GM12878 (cell line): ENCODE results near the gene ADORA2B. TPM values are rescaled to one million over a fixed set of nuclear protein-coding genes. Genes with fewer than 3 reads are reported as not detected.

Source experiments
- ATAC-seq: fragments of 200-7000 bp; cut with Tn5 transposase; 3 replicates; pipeline ENCODE4 v1.9.1; 2020; ENCODE audit warnings: mild to moderate bottlenecking, moderate library complexity
- BruUV-seq: library from RNA; stranded (reverse); fragments of 400-500 nt; replicated peaks from 2 replicates; lab custom pipeline; 2021; lab: Mats Ljungman, UMichigan
- CTCF ChIA-PET: fragments of 300-600 bp; sonication (Branson Sonifier 250); formaldehyde crosslinking; extraction: SDS; loops from one replicate; lab custom pipeline; 2021; ENCODE audit warnings: inconsistent platforms; lab: Yijun Ruan, JAX
- POLR2A ChIA-PET: fragments of 350-600 bp; formaldehyde crosslinking; extraction: SDS; loops from one replicate; lab custom pipeline; 2021; ENCODE audit warnings: inconsistent platforms; lab: Charles Lee
- RAD21 ChIA-PET: fragments of 300-600 bp; sonication (Branson Sonifier 250); formaldehyde crosslinking; loops from one replicate; lab custom pipeline; 2023; ENCODE audit warnings: antibody characterized with exemption; ENCODE audit not compliant: unreplicated experiment; lab: Charles Lee
- SMC1A ChIA-PET: fragments of 300-600 bp; sonication (Branson Sonifier 250); formaldehyde crosslinking; loops from one replicate; lab custom pipeline; 2023; ENCODE audit not compliant: unreplicated experiment, uncharacterized antibody; lab: Charles Lee
- DNase-seq: peaks from one replicate; pipeline ENCODE4 v3.0.0-alpha.2; 2011; ENCODE audit warnings: low read depth, low spot score
- FAIRE-seq: peaks from 3 replicates; lab custom pipeline; 2011; peaks lifted over from hg19 to GRCh38; lab: Jason Lieb, UNC
- H2AFZ ChIP-seq: 2 replicates; pipeline ENCODE4 v1.6.0; 2011; ENCODE audit warnings: low read depth, low read length, control low read depth; ENCODE audit not compliant: control insufficient read depth
- H3K27ac ChIP-seq: 2 replicates; pipeline ENCODE4 v1.5.1; 2011; ENCODE audit warnings: control low read depth; ENCODE audit not compliant: control insufficient read depth, insufficient read depth
- H3K27me3 ChIP-seq, 2 experiments: replicated peaks in 1 of 2; 2 replicates each; pipeline versions ENCODE4 v1.6.0 to v1.6.1; 2011; ENCODE audit warnings: low read length in 1 of 2; ENCODE audit not compliant: control insufficient read depth in 2 of 2, insufficient read depth in 2 of 2
- H3K36me3 ChIP-seq, 2 experiments: 2 replicates each; pipeline ENCODE4 v1.5.1; 2011; ENCODE audit warnings: low read length in 1 of 2; ENCODE audit not compliant: control insufficient read depth in 2 of 2, insufficient read depth in 2 of 2
- H3K4me1 ChIP-seq: 2 replicates; pipeline ENCODE4 v1.6.1; 2011; ENCODE audit warnings: mild to moderate bottlenecking, low read length, moderate library complexity, mixed read lengths; ENCODE audit not compliant: control insufficient read depth, insufficient read depth
- H3K4me2 ChIP-seq: 2 replicates; pipeline ENCODE4 v1.6.0; 2011; ENCODE audit warnings: control low read depth; ENCODE audit not compliant: control insufficient read depth, insufficient read depth
- H3K4me3 ChIP-seq: fragments of 200-600 bp; sonication (generic); 2 replicates; pipeline ENCODE4 v1.5.1; 2016
- H3K79me2 ChIP-seq: 2 replicates; pipeline ENCODE4 v1.6.0; 2011; ENCODE audit warnings: low read length; ENCODE audit not compliant: control insufficient read depth, insufficient read depth
- H3K9ac ChIP-seq: 2 replicates; pipeline ENCODE4 v1.8.0; 2011; ENCODE audit warnings: low read length, control low read depth, mixed read lengths; ENCODE audit not compliant: control insufficient read depth, insufficient read depth
- H3K9me3 ChIP-seq: replicated peaks from 3 replicates; pipeline ENCODE4 v1.5.1; 2011; ENCODE audit warnings: mild to moderate bottlenecking, low read length; ENCODE audit not compliant: control insufficient read depth, insufficient read depth
- H4K20me1 ChIP-seq: 2 replicates; pipeline ENCODE4 v1.6.0; 2011; ENCODE audit not compliant: control insufficient read depth, insufficient read depth
- ATF3 ChIP-seq: IDR thresholded peaks from 2 replicates; pipeline ENCODE4 v1.6.1; 2011; ENCODE audit warnings: low read depth, mild to moderate bottlenecking, low read length, moderate library complexity, borderline replicate concordance; ENCODE audit errors: extremely low read depth
- BACH1 ChIP-seq: fragments of 450-650 bp; IDR thresholded peaks from 2 replicates; pipeline ENCODE4 v1.6.1; 2017; ENCODE audit warnings: mild to moderate bottlenecking, borderline replicate concordance
- CEBPB ChIP-seq, 2 experiments: fragments of 150-350 bp in 1 of 2; IDR thresholded peaks; 2 replicates each; pipeline ENCODE4 v1.6.1; 2012 to 2014; ENCODE audit warnings: low read depth in 2 of 2, low read length in 2 of 2, borderline replicate concordance in 1 of 2, inconsistent platforms in 1 of 2
- CHD1 ChIP-seq: IDR thresholded peaks from 2 replicates; pipeline ENCODE4 v1.6.1; 2012; ENCODE audit warnings: low read depth, low read length, improper control_type of control experiment
- CHD2 ChIP-seq: IDR thresholded peaks from 2 replicates; pipeline ENCODE4 v1.6.1; 2011; ENCODE audit warnings: low read depth, low read length, improper control_type of control experiment, borderline replicate concordance
- CREM ChIP-seq: IDR thresholded peaks from 2 replicates; pipeline ENCODE4 v1.6.1; 2014; ENCODE audit warnings: antibody characterized with exemption, low read depth
- EGR1 ChIP-seq, 2 experiments: IDR thresholded peaks; 1 replicate in 1 of 2; 2 replicates in 1 of 2; pipeline ENCODE4 v1.6.1; 2011 to 2012; ENCODE audit warnings: low read depth in 2 of 2, low read length in 2 of 2, borderline replicate concordance in 1 of 2, mild to moderate bottlenecking in 1 of 2, moderate library complexity in 1 of 2
- ESRRA ChIP-seq: IDR thresholded peaks from 2 replicates; pipeline ENCODE4 v1.6.1; 2012; ENCODE audit warnings: mild to moderate bottlenecking, low read length, improper control_type of control experiment
- HDAC2 ChIP-seq: fragments of 200-600 bp; sonication (generic); IDR thresholded peaks from 2 replicates; pipeline ENCODE4 v1.6.1; 2017
- HSF1 ChIP-seq: fragments of 150-350 bp; IDR thresholded peaks from 2 replicates; pipeline ENCODE4 v1.6.1; 2014; ENCODE audit warnings: mild to moderate bottlenecking, low read depth, low read length
- IRF3 ChIP-seq: fragments of 450-650 bp; IDR thresholded peaks from 2 replicates; pipeline ENCODE4 v1.6.1; 2014; ENCODE audit warnings: mild to moderate bottlenecking
- KAT2A ChIP-seq: conservative IDR thresholded peaks from 2 replicates; pipeline ENCODE4 v1.6.1; 2011; ENCODE audit warnings: low read depth, low read length; ENCODE audit not compliant: control insufficient read depth
- KDM1A ChIP-seq: fragments of 200-600 bp; sonication (generic); IDR thresholded peaks from 2 replicates; pipeline ENCODE4 v1.6.1; 2016; ENCODE audit warnings: borderline replicate concordance
- MLLT1 ChIP-seq: fragments of 450-650 bp; IDR thresholded peaks from 2 replicates; pipeline ENCODE4 v1.6.1; 2016; ENCODE audit warnings: mild to moderate bottlenecking
- NBN ChIP-seq: fragments of 450-650 bp; IDR thresholded peaks from 2 replicates; pipeline ENCODE4 v1.6.1; 2016
- NR2C1 ChIP-seq: fragments of 450-650 bp; IDR thresholded peaks from 2 replicates; pipeline ENCODE4 v1.6.1; 2017; ENCODE audit warnings: antibody characterized with exemption, mild to moderate bottlenecking, moderate library complexity
- PRDM15 ChIP-seq: fragments of 450-650 bp; formaldehyde crosslinking; IDR thresholded peaks from 2 replicates; pipeline ENCODE4 v1.4.0; 2020; ENCODE audit warnings: mild to moderate bottlenecking, moderate library complexity
- RFX5 ChIP-seq: IDR thresholded peaks from 2 replicates; pipeline ENCODE4 v1.6.1; 2011; ENCODE audit warnings: low read depth, low read length, improper control_type of control experiment
- ZNF274 ChIP-seq: IDR thresholded peaks from one replicate; pipeline ENCODE4 v1.8.0; 2011; ENCODE audit not compliant: insufficient read length, insufficient read depth
- WGBS: methylation state at CpG from one replicate; pipeline ENCODE4 v1.1.6; 2016; ENCODE audit warnings: low lambda C conversion rate; ENCODE audit not compliant: insufficient replicate concordance, insufficient coverage; ENCODE audit errors: missing lambda C conversion rate; 5-methylcytosine and 5-hydroxymethylcytosine counted together
- in situ Hi-C: fragments of 300-500 bp; cut with MboI; formaldehyde crosslinking; loops from 9 replicates; pipeline ENCODE4 v1.14.3; 2018; ENCODE audit warnings: mixed read lengths
- intact Hi-C: fragments of 100-400 bp; cut with micrococcal nuclease; formaldehyde crosslinking; loops from one replicate; pipeline ENCODE4 v1.14.2; 2022; ENCODE audit not compliant: unreplicated experiment
- polyA plus RNA-seq, 11 experiments: library from polyadenylated mRNA; depleted of rRNA in 4 of 11; unstranded in 6 of 11; stranded (reverse) in 5 of 11; fragments of >200 nt; fragmentation: Nextera tagmentation in 4 of 11; fragmentation: Illumina TruSeq in 1 of 11; extraction: Ambion mirVana in 4 of 11; extraction: Trizol in 1 of 11; gene quantifications; 1 replicate in 1 of 11; 2 replicates in 10 of 11; pipeline versions ENCODE4 v1.2.1 to v1.2.3, GENCODE V29; 2011 to 2016; ENCODE audit warnings: inconsistent platforms in 2 of 11, missing spikeins in 2 of 11, low read depth in 1 of 11
- total RNA-seq, 4 experiments: library from RNA; depleted of rRNA in 3 of 4; stranded (reverse); fragments of >200 nt in 3 of 4; fragmentation: Illumina TruSeq in 1 of 4; extraction: Trizol in 1 of 4; gene quantifications; 2 replicates each; pipeline versions ENCODE4 v1.2.1 to v1.2.3, GENCODE V29; 2013 to 2021

Gene ADORA2B
- total and polyA plus RNA-seq, 10 of the 15 experiments (the other 5 are each of a cell fraction or from before 2014, with no cell fraction given) = 0.05 to 0.42 (median 0.17) TPM

DNA sequence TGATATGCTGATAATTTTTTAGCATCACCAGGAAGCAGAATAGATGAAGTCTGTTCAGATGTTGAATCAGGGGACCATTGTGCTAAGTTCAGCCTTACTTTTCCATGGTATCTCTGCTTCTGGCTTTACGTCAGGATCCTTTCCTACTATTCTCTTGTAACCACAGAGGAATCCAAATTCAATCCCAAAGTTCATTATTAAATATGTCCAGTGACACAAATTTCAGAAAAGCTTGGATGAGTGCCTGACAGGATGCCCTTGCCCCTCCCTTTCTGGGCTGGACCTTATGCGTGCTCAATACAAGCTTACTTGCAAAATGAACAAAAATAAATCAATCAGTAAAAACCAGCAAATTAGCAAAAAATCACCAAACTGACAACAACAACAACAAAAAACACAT lies 37.6 kb upstream of the ADORA2B start:
- in situ Hi-C loops (no loop called here), intact Hi-C loops (no loop called here)
- FAIRE-seq (no peak), ATAC-seq (no peak), DNase-seq (no peak)
- ChIA-PET SMC1A (no interaction called here), POLR2A (no interaction called here), CTCF (no interaction called here), RAD21 (no interaction called here)
- Histone ChIP-seq H3K9ac (no peak overlapping the region), H3K4me1 (no peaks in the 10 kb centered on the region), H3K27me3 (no peaks in the 10 kb centered on the region; a peak in 2 of 4 replicates), H3K4me2 (no peak overlapping the region), H3K9me3 (no peaks in the 10 kb centered on the region), H3K27ac (no peak overlapping the region), H3K36me3 (no peaks in the 10 kb centered on the region), H4K20me1 (no peaks in the 10 kb centered on the region), H3K4me3 (no peak overlapping the region), H3K79me2 (no peaks in the 10 kb centered on the region), H2AFZ (no peak overlapping the region)
- WGBS = 60% methylated on average over 2 of the region's 2 CpGs
- TF ChIP-seq HSF1 (no peak), NBN (no peak), KAT2A (no peak), IRF3 (no peak), NR2C1 (no peak), ESRRA (no peak), CHD1 (no peak), KDM1A (no peak), ZNF274 (no peak), PRDM15 (no peak), CHD2 (no peak), CREM (no peak), MLLT1 (no peak), BACH1 (no peak), ATF3 (no peak), RFX5 (no peak), HDAC2 (no peak), EGR1 (IDR thresholded peaks at IDR 0.05; ENCODE audit: borderline replicate concordance in 1 of 2, low read depth in 2 of 2, low read length in 2 of 2) (no peak), CEBPB (IDR thresholded peaks at IDR 0.05; ENCODE audit: borderline replicate concordance in 1 of 2, low read depth in 2 of 2, low read length in 2 of 2) (no peak)
- BruUV-seq = no TSS peak
